HuH-7.5 (cell line): ENCODE results near the gene DCXR.

Experiments
- DNase-seq: peaks from one replicate; pipeline ENCODE4 v3.0.0; 2011; ENCODE audit warnings: low spot score

DCXR gene

GRCh38 chr17:82055023-82055964 is 17.8 kb upstream of the DCXR start:
- DNase-seq, result no peak

GRCh38 chr17:82054351-82055022 is 17.0 kb upstream of the DCXR start:
- DNase-seq, result no peak

GRCh38 chr17:82053556-82054263 is 16.2 kb upstream of the DCXR start:
- no peak for DNase-seq

- no peak for DNase-seq
Measured at GRCh38 chr17:82053130-82053529, 15.6 kb upstream of the DCXR start.

GRCh38 chr17:82052638-82053059 is 15.2 kb upstream of the DCXR start:
- no peak for DNase-seq

- peak; percentile 92 for DNase-seq
Measured at GRCh38 chr17:82051776-82052637, 14.5 kb upstream of the DCXR start, which contains the start of the genes GPS1 and RFNG. GPS1 (plus strand) TSS chr17:82051898; CDS start chr17:82051932, 34 bp downstream. RFNG (minus strand) TSS chr17:82051811; CDS start chr17:82051766, 45 bp downstream.

GRCh38 chr17:82050761-82051641 is 13.5 kb upstream of the DCXR start:
- DNase-seq, result no peak

GRCh38 chr17:82050152-82050760 is 12.8 kb upstream of the DCXR start:
- DNase-seq, result no peak

- DNase-seq, result no peak
Measured at GRCh38 chr17:82049521-82049971, 12.0 kb upstream of the DCXR start.

GRCh38 chr17:82049106-82049505 is 11.6 kb upstream of the DCXR start:
- no peak for DNase-seq

- DNase-seq, result no peak
Measured at GRCh38 chr17:82048571-82048971, 11.1 kb upstream of the DCXR start.

- no peak for DNase-seq
Measured at GRCh38 chr17:82047914-82048570, 10.5 kb upstream of the DCXR start.

GRCh38 chr17:82047379-82047778 is 9.9 kb upstream of the DCXR start:
- DNase-seq, result no peak

GRCh38 chr17:82046903-82047302 is 9.4 kb upstream of the DCXR start:
- DNase-seq, result no peak

- no peak for DNase-seq
Measured at GRCh38 chr17:82045936-82046484, 8.5 kb upstream of the DCXR start.

GRCh38 chr17:82043507-82043906 is 6.0 kb upstream of the DCXR start:
- no peak for DNase-seq

- DNase-seq, result no peak
Measured at GRCh38 chr17:82042649-82043048, 5.2 kb upstream of the DCXR start.

GRCh38 chr17:82041144-82041814 is 3.8 kb upstream of the DCXR start:
- no peak for DNase-seq
